GM12891 (cell line): ENCODE data around the gene RASGRF1.
"Not testable (repeated sequence)": the region's sequence is repeated elsewhere in the genome, so short reads cannot be mapped to it uniquely, and the experiment has no call there.

ENCODE experiments used
- DNase-seq: peaks from one replicate; pipeline ENCODE4 v3.0.0; 2011; ENCODE audit warnings: low spot score; ENCODE audit not compliant: insufficient read length
- FAIRE-seq: peaks from 2 replicates; lab custom pipeline; 2011; peaks lifted over from hg19 to GRCh38; lab: Jason Lieb, UNC
- PAX5 ChIP-seq: IDR thresholded peaks from 2 replicates; pipeline ENCODE4 v1.6.1; 2011; ENCODE audit warnings: low read length, moderate library complexity, mild to moderate bottlenecking; ENCODE audit not compliant: insufficient read depth, severe bottlenecking
- POLR2A ChIP-seq: IDR thresholded peaks from 2 replicates; pipeline ENCODE4 v1.6.1; 2011; ENCODE audit warnings: low read depth, low read length, control low read depth
- POLR2AphosphoS5 ChIP-seq: IDR thresholded peaks from 2 replicates; pipeline ENCODE4 v1.6.1; 2011; ENCODE audit warnings: low read depth, low read length, control low read depth
- POU2F2 ChIP-seq: IDR thresholded peaks from 2 replicates; pipeline ENCODE4 v1.6.1; 2011; ENCODE audit warnings: low read depth, mild to moderate bottlenecking, control low read depth, low read length, moderate library complexity
- SPI1 ChIP-seq: IDR thresholded peaks from 2 replicates; pipeline ENCODE4 v1.6.1; 2011; ENCODE audit warnings: low read depth, low read length, control low read depth
- TAF1 ChIP-seq: IDR thresholded peaks from 2 replicates; pipeline ENCODE4 v1.6.1; 2011; ENCODE audit warnings: low read depth, low read length, control low read depth

Gene RASGRF1

GRCh38 chr15:79124388-79124787 lies 33.8 kb upstream of the RASGRF1 start:
- no peak for FAIRE-seq
- TF ChIP-seq POLR2A (no peak), TAF1 (no peak), POU2F2 (no peak), POLR2AphosphoS5 (no peak), PAX5 (no peak), SPI1 (no peak)
- DNase-seq = no peak

GRCh38 chr15:79122991-79123390 lies 32.4 kb upstream of the RASGRF1 start:
- FAIRE-seq (no peak), DNase-seq (no peak)
- no peak for TF ChIP-seq TAF1
- TF ChIP-seq SPI1 = no peak
- TF ChIP-seq POU2F2 = no peak

- no peak for FAIRE-seq
- no peak for DNase-seq
- no peak for TF ChIP-seq TAF1
- TF ChIP-seq POLR2AphosphoS5 = no peak
- TF ChIP-seq PAX5 = no peak
- TF ChIP-seq POLR2A = no peak
- no peak for TF ChIP-seq SPI1
- no peak for TF ChIP-seq POU2F2
These were observed 31.8 kb upstream of the RASGRF1 start for GRCh38 chr15:79122391-79122790.

DNA sequence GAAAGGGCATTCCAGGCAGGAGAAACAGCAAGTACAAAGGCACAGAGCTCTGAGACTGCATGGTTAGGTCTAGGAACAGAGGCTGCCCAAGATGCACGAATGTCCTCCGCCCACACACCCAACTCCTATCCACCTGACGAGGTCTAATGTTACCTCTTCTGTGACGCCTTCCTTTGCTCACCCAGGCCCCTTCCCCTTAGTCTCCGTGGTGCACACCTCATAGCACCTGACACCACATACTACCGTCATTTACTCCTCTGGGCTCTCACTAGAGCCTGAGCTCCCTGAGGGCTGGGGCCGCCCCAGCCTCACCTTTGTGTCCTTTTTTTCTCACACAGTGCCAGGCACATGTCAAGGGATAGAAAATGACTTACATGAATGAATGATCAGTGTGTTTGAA lies 31.0 kb upstream of the RASGRF1 start:
- TF ChIP-seq POU2F2 = no peak
- TF ChIP-seq POLR2A = no peak
- no peak for TF ChIP-seq SPI1
- TF ChIP-seq PAX5 = no peak
- no peak for TF ChIP-seq TAF1
- no peak for TF ChIP-seq POLR2AphosphoS5
- FAIRE-seq (no peak), DNase-seq (no peak)

- FAIRE-seq = no peak
- TF ChIP-seq PAX5 = no peak
- no peak for DNase-seq
These were observed 27.0 kb upstream of the RASGRF1 start for GRCh38 chr15:79117442-79118204.

- DNase-seq (no peak), FAIRE-seq (no peak)
- TF ChIP-seq TAF1 (no peak), POLR2AphosphoS5 (no peak), POLR2A (no peak), PAX5 (no peak), POU2F2 (no peak), SPI1 (no peak)
These were observed 26.2 kb upstream of the RASGRF1 start for GRCh38 chr15:79116771-79117170.

DNA sequence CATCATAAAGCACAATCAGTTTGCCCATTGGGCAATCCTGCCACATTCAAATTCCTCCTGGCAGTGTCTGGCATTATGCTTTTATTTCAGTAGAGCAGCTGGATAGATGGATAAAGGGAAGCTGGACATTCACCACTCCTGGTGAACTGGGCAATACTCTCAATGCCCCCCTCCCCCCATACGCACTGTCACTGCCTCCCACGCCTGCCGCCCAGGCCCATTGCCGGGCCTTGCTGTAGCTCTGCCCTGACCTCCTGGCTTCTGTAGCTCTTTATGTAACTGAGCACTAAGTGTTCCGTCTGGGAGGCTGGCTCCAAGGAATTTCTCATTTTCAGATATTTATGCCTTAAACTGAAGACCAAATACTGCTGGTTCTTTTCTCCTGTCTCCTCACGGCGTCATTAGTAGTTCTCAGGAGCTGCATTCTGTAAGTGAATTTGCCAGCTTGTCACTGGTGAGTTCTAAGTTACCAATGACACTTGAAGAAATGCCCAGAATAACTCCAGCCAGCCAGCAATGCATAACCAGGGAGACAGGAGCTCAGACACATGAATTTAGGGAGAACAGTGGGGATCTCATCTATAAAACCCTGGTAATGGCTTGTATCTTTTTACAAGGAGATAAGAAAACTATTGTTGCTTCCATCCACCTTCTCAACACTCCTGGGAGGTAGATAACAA lies 25.5 kb upstream of the RASGRF1 start:
- DNase-seq = no peak

GRCh38 chr15:79113831-79114230 lies 23.3 kb upstream of the RASGRF1 start:
- TF ChIP-seq SPI1 (no peak), PAX5 (no peak), POLR2A (no peak), POU2F2 (no peak), TAF1 (no peak), POLR2AphosphoS5 (no peak)
- DNase-seq (no peak), FAIRE-seq (no peak)

More for the DNA sequence above, 25.5 kb upstream of the RASGRF1 start:
- TF ChIP-seq POLR2AphosphoS5 (no peak), POU2F2 (no peak), TAF1 (no peak), POLR2A (no peak), SPI1 (no peak), PAX5 (no peak)
- FAIRE-seq = no peak

DNA sequence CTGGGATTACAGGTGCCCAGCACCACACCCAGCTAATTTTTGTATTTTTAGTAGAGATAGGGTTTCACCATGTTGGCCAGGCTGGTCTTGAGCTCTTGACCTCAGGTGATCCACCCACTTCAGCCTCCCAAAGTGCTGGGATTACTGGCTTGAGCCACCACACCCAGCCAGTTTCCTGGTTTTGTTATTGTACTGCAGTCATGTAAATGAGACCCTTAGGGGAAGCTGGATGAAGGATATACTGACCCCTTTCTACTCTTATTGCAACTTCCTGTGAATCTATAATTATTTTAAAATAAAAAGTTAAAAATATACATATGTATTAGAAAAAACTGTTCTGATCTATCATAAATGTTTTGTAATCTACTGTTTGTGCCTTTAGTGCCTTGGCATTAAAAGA lies 20.8 kb upstream of the RASGRF1 start:
- not testable (repeated sequence) for DNase-seq, FAIRE-seq

DNA sequence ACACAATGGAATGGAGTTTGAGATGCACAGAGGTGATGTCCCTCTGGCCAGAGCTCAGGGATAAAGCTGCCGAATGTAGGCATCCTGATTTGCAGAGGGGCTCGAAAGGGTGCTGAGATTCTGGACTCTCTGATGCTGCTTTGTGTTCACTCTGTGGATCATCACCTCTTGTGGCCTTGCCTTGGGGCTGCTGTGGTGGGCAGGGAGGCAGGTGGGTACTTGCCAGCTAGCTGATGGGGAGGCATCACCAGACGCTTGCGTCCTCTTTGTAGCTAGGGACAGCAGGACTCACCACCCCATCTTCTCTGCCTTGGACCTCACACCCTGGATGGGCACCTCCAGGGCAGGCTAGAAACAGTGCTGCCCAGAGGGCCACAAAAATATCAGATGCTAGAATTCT lies 14.6 kb upstream of the RASGRF1 start:
- FAIRE-seq = no peak
- TF ChIP-seq TAF1 (no peak), POLR2AphosphoS5 (no peak), POLR2A (no peak), POU2F2 (no peak), SPI1 (no peak), PAX5 (no peak)
- no peak for DNase-seq
